Peyer's patch (tissue), 4 donors: ENCODE measurements around the gene MAT2A. TPM values are rescaled to one million over a fixed set of nuclear protein-coding genes. Genes with fewer than 3 reads are reported as not detected.
A peak's percentile ranks its signal among the peaks of the same experiment; 100 is the strongest.

Source experiments
- DNase-seq, 3 donors: peaks; one replicate each; pipeline ENCODE4 v3.0.0-alpha.2; 2017 to 2019
- H3K27ac ChIP-seq, 4 donors: fragments of 200-600 bp; sonication (generic); one replicate each; pipeline ENCODE4 v1.5.1; 2016 to 2019
- H3K27me3 ChIP-seq, 2 donors: fragments of 200-600 bp; sonication (generic); one replicate each; pipeline ENCODE4 v1.5.1; 2019
- H3K36me3 ChIP-seq, 3 donors: fragments of 200-600 bp; sonication (generic); one replicate each; pipeline ENCODE4 v1.5.1; 2016 to 2019
- H3K4me1 ChIP-seq, 4 donors: fragments of 200-600 bp; sonication (generic); one replicate each; pipeline ENCODE4 v1.5.1; 2016 to 2019
- H3K4me3 ChIP-seq, 4 donors: fragments of 200-600 bp; sonication (generic); 1 replicate in 3 of 4; 2 replicates in 1 of 4; pipeline ENCODE4 v1.5.1; 2016 to 2019; ENCODE audit warnings: mild to moderate bottlenecking in 1 of 4
- H3K9me3 ChIP-seq, 4 donors: fragments of 200-600 bp; sonication (generic); one replicate each; pipeline ENCODE4 v1.5.1; 2016 to 2019; ENCODE audit warnings: mild to moderate bottlenecking in 1 of 4
- POLR2A ChIP-seq, 2 donors: fragments of 450-650 bp; IDR thresholded peaks; one replicate each; pipeline ENCODE4 v1.5.1; 2017; ENCODE audit warnings: antibody characterized with exemption in 2 of 2, mild to moderate bottlenecking in 2 of 2, moderate library complexity in 2 of 2
- total RNA-seq, 4 donors: library from RNA; depleted of rRNA; stranded (reverse); fragments of >200 nt; gene quantifications; one replicate each; pipeline ENCODE4 v1.1.0, GENCODE V29; 2016
- TF ChIP-seq, protein P1 (sequence below), 6 experiments: fragments of 450-650 bp in 4 of 6; fragments of 200-600 bp in 2 of 6; sonication (generic) in 1 of 6; IDR thresholded peaks; one replicate each; pipeline ENCODE4 v1.5.1; 2017 to 2019; ENCODE audit warnings: antibody characterized with exemption in 6 of 6, mild to moderate bottlenecking in 3 of 6, moderate library complexity in 1 of 6

MAT2A gene
- total RNA-seq, 4 donors from 2014 or later = 113 to 189 (median 140) TPM

DNA sequence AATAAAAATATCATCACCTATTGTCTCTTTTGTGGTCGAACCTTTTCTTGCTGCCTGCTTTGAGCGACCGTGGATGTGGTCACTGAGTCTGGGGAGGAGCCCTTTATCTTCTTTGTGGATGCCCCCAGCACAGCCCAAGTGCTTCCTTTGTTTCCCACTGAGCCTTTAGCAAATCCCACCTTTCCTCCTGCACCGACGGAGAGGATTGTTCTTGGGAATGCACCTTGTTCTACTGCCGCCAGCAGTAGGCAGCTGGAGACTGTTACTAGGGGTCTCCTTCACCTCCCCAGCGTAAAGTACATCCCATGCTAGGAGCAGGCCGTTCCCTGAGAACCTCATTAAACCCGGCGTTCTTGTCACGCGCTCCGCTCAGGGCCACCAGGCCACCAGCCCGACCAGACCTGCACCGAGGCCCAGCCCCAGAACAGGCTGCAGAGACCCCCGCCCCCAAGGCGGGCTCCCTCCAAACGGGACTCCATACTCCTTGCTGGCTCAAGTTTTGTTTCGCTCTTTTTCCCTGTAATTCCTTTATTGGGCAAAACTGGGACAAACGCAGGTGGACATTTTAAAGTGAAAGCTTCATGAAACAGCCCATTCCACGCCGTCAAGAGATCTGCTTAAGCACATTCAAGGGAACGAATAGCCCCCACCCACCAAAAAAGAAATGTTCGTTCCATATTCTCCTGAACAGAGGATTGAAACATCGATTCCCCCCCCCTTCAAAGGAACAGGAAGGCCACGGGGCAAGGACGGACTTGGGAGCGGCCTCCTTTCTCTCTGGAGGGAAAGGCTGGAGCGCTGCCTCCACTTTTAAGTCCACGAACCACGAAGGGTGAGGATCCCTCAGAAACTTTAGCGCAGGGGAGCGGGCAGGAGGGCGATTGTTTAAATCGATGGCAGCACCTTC, 1.1 kb upstream of the MAT2A start:
- H3K9me3 ChIP-seq = no peaks in the 10 kb centered on the region
- no peaks in the 10 kb centered on the region for H3K27me3 ChIP-seq
- peaks cover 0 to 19% (median 2%) of the 10 kb centered on the region in 3 donors for H3K36me3 ChIP-seq
- H3K4me3 ChIP-seq = peak overlapping the region; percentile 72 to 97 (median 83)
- TF ChIP-seq, protein P1, sequence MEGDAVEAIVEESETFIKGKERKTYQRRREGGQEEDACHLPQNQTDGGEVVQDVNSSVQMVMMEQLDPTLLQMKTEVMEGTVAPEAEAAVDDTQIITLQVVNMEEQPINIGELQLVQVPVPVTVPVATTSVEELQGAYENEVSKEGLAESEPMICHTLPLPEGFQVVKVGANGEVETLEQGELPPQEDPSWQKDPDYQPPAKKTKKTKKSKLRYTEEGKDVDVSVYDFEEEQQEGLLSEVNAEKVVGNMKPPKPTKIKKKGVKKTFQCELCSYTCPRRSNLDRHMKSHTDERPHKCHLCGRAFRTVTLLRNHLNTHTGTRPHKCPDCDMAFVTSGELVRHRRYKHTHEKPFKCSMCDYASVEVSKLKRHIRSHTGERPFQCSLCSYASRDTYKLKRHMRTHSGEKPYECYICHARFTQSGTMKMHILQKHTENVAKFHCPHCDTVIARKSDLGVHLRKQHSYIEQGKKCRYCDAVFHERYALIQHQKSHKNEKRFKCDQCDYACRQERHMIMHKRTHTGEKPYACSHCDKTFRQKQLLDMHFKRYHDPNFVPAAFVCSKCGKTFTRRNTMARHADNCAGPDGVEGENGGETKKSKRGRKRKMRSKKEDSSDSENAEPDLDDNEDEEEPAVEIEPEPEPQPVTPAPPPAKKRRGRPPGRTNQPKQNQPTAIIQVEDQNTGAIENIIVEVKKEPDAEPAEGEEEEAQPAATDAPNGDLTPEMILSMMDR (IDR thresholded peaks at IDR 0.05) = peak in 1 of 6 experiments; percentile 29
- TF ChIP-seq POLR2A (IDR thresholded peaks at IDR 0.05) = peak; percentile 12 to 35
- H3K27ac ChIP-seq = peak overlapping the region; percentile 95 to 99 (median 98)
- DNase-seq = peak; percentile 46 to 80 (median 79)
- peaks cover 0 to 34% (median 4%) of the 10 kb centered on the region in 4 donors for H3K4me1 ChIP-seq

DNA sequence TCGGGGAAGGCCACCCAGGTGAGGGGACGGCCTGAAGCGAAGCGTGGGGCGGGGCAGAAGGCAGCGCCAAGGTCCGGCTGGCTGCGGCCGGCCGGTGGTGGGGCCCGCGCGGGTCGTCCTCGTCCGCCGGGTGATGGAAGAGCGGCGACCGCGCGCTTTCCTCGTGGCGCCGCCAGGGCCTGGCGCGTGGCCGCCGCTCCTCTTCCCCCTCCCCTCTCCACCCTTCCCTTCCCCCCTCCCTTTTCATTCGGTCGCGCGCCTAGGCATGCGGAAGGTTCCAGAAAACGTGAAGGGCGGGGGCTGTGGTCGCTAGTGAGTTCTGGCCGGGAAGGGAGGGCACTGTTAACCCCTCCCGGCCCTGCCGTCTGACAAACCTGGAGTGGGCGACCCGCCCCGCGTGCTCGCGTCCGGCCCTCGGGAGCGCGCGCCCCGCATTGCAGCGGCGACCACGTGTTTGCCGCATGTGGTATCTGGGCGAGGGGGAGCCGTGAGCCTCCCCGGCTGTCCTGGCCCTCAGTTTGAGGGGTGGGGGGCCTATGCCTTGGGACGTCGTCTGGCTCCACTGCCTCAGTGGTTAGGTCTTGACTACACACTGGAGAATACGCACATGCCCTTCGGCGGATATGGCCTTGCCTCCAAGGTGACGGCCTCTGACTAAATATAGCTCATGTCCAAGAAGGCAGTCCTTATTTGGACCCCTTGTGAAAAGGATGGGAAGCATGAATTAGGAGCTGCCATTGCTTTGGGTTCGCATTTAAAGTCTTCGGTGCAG, 579 bp downstream of the MAT2A start:
- peaks cover 0 to 44% (median 4%) of the 10 kb centered on the region in 4 donors for H3K4me1 ChIP-seq
- no peaks in the 10 kb centered on the region for H3K27me3 ChIP-seq
- peak overlapping the region; percentile 72 to 97 (median 83) for H3K4me3 ChIP-seq
- peaks cover 0 to 36% (median 2%) of the 10 kb centered on the region in 3 donors for H3K36me3 ChIP-seq
- no peaks in the 10 kb centered on the region for H3K9me3 ChIP-seq
- TF ChIP-seq, protein P1 (IDR thresholded peaks at IDR 0.05) = peak in 1 of 6 experiments; percentile 14
- no peak for TF ChIP-seq POLR2A (IDR thresholded peaks at IDR 0.05)
- H3K27ac ChIP-seq = peak overlapping the region; percentile 95 to 99 (median 98)
- DNase-seq = peak; percentile 64 to 80 (median 80)

DNA sequence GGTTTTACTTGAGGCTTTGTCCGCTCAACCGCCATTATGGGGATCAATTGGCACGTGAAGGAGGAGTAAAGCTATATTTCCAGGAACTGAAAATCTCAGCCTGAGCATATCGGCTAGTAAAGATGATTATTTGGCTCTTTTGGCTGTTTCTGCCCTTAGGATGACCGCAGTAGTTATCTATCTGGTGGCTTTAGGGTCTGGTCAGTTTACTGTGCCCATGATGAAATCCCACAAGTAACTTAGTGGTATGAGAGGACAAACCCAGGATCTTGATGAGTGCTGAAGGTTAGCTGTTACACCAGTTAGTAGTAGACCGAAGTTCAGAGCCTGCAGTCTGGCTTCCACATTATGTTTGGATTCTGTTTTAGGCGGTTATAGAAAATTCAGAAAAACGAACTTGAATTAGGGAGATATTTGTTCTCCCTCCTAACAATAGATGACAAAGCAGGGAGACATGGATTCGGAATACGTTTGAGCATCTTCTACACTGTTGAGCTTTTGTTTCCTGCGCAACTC, 1.2 kb downstream of the MAT2A start:
- peak overlapping the region; percentile 95 to 99 (median 98) for H3K27ac ChIP-seq
- H3K27me3 ChIP-seq = no peaks in the 10 kb centered on the region
- H3K4me1 ChIP-seq = peaks cover 0 to 45% (median 4%) of the 10 kb centered on the region in 4 donors
- no peak for DNase-seq
- H3K4me3 ChIP-seq = peak overlapping the region; percentile 72 to 97 (median 83)
- peaks cover 0 to 41% (median 2%) of the 10 kb centered on the region in 3 donors for H3K36me3 ChIP-seq
- TF ChIP-seq POLR2A (IDR thresholded peaks at IDR 0.05) = no peak
- TF ChIP-seq, protein P1 (IDR thresholded peaks at IDR 0.05) = no peak
- no peaks in the 10 kb centered on the region for H3K9me3 ChIP-seq

DNA sequence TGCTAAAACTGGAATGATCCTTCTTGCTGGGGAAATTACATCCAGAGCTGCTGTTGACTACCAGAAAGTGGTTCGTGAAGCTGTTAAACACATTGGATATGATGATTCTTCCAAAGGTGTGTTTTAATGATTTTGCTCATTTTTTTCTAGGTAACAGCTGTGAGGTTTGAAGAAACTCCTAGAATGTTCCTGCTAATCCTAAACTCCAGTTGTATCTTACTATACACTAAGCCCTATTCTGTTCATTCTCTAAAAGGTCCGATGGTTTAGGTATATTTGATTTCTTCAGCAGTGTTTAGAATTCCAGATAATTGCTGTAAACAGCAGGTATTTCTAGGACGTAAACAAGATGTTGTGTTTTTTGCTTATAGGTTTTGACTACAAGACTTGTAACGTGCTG, 2.3 kb downstream of the MAT2A start:
- peaks cover 0 to 51% (median 2%) of the 10 kb centered on the region in 3 donors for H3K36me3 ChIP-seq
- H3K4me3 ChIP-seq = peak overlapping the region in 2 of 4 donors; percentile 72 to 93
- peak overlapping the region in 2 of 4 donors; percentile 99 for H3K27ac ChIP-seq
- no peaks in the 10 kb centered on the region for H3K9me3 ChIP-seq
- no peak for TF ChIP-seq POLR2A (IDR thresholded peaks at IDR 0.05)
- TF ChIP-seq, protein P1 (IDR thresholded peaks at IDR 0.05) = no peak
- H3K27me3 ChIP-seq = no peaks in the 10 kb centered on the region
- H3K4me1 ChIP-seq = peaks cover 0 to 45% (median 4%) of the 10 kb centered on the region in 4 donors
- DNase-seq = no peak
